H1 (cell line): Measurements from ENCODE around the gene PDE8B. TPM values are rescaled to one million over a fixed set of nuclear protein-coding genes. Genes with fewer than 3 reads are reported as not detected.

Experiments
- RXRA ChIP-seq: IDR thresholded peaks from 2 replicates; pipeline ENCODE4 v1.6.1; 2011; ENCODE audit warnings: low read depth, mild to moderate bottlenecking, low read length, moderate library complexity; ENCODE audit not compliant: insufficient read depth
- TBP ChIP-seq: IDR thresholded peaks from 2 replicates; pipeline ENCODE4 v1.6.1; 2011; ENCODE audit warnings: low read depth, low read length, improper control_type of control experiment
- polyA plus RNA-seq, 7 experiments: library from polyadenylated mRNA; depleted of rRNA in 3 of 7; stranded (reverse) in 5 of 7; unstranded in 2 of 7; fragments of >200 nt in 5 of 7; fragments of 200-250 nt in 2 of 7; gene quantifications; 1 replicate in 5 of 7; 2 replicates in 1 of 7; 4 replicates in 1 of 7; pipeline versions ENCODE4 v1.2.1 to v1.2.3, GENCODE V29; 2011 to 2013; ENCODE audit warnings: missing spikeins in 2 of 7, mixed read lengths in 2 of 7
- total RNA-seq: library from RNA; stranded (reverse); fragmentation: NEBNext Ultra II Directional; extraction: Animal tissue kit (Norgen Biotek cat#: 25700); gene quantifications from 2 replicates; pipeline ENCODE4 v1.2.1, GENCODE V29; 2021

The PDE8B gene
- total and polyA plus RNA-seq, 2 of the 8 experiments (the other 6 are each of a cell fraction or from before 2014, with no cell fraction given) = 0.32 to 1.1 TPM

DNA sequence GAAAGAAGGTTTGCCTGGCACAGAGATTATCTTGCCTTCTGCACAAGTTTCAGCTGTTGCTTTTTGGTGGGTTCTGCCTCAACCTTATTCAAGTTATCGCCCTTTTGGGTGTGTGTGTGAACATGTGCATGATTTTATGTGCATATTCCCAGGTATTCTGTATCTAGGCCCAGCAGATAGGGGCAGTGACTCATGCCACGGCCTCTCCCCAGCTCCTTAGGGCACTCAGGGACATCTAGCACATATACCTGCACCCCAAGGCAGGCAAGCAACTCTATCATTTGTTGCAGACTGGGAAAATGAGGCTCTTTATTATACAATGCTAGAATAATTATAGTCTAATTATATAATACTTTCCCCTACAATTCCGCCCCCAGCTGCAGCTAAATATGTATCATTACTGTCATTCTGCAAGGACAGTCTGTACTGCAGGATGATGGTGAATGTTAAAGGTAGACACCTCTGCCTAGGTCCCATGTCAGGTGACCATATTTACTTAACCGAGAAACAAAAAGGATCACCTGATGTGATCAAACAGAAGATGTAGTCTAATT lies 128.9 kb downstream of the PDE8B start (continued):
- TF ChIP-seq RXRA = no peak
- TF ChIP-seq TBP = no peak
